ENCODE data around the gene ATP2A2.

ATP2A2 gene

GRCh38 chr12:110287986-110288385, 6.9 kb downstream of the ATP2A2 start:
- DNase-seq (ENCODE audit: extremely low spot score): no peak
- ChIA-PET POLR2A (interaction anchor here (0.5 to 0.8 kb wide), 5 partner anchors 13 to 162 kb away, joined by 3 to 8 read pairs (median 4); partner anchors contain the start of gene ARPC3), CTCF (interaction anchor here (1.0 to 1.2 kb wide), 2 partner anchors 9 to 28 kb away, joined by 4 to 6 read pairs; no protein-coding TSS in a partner anchor)
- no peak for TF ChIP-seq CTCF (IDR thresholded peaks at IDR 0.05; ENCODE audit: control extremely low read depth, extremely low read depth, low read depth, missing control alignments)

- no peak for DNase-seq (ENCODE audit: extremely low spot score)
- POLR2A ChIA-PET: interaction anchor here (0.5 to 1.8 kb wide), 4 partner anchors 9 to 160 kb away, joined by 3 to 5 read pairs (median 3); partner anchors contain the start of gene ARPC3
- no peak for TF ChIP-seq CTCF (IDR thresholded peaks at IDR 0.05; ENCODE audit: control extremely low read depth, extremely low read depth, low read depth, missing control alignments)
- CTCF ChIA-PET: interaction anchor here (1.0 to 1.2 kb wide), 4 partner anchors 9 to 142 kb away, joined by 3 to 4 read pairs (median 3); no protein-coding TSS in a partner anchor
Measured at GRCh38 chr12:110289044-110289710, 8.1 kb downstream of the ATP2A2 start.

GRCh38 chr12:110289711-110290078, 8.6 kb downstream of the ATP2A2 start:
- POLR2A ChIA-PET: interaction anchor here (1.2 to 1.8 kb wide), 3 partner anchors 9 to 160 kb away, joined by 3 to 5 read pairs (median 3); partner anchors contain the start of gene ARPC3
- DNase-seq (ENCODE audit: extremely low spot score): no peak
- CTCF ChIA-PET: interaction anchor here (1.0 to 1.2 kb wide), 4 partner anchors 8 to 141 kb away, joined by 3 to 4 read pairs (median 3); no protein-coding TSS in a partner anchor
- no peak for TF ChIP-seq CTCF (IDR thresholded peaks at IDR 0.05; ENCODE audit: control extremely low read depth, extremely low read depth, low read depth, missing control alignments)

GRCh38 chr12:110301065-110301806, 20.2 kb downstream of the ATP2A2 start:
- CTCF ChIA-PET: interaction anchor here (1.0 to 1.3 kb wide), 4 partner anchors 11 to 130 kb away, joined by 3 to 8 read pairs (median 4); no protein-coding TSS in a partner anchor
- TF ChIP-seq CTCF (IDR thresholded peaks at IDR 0.05; ENCODE audit: control extremely low read depth, extremely low read depth, low read depth, missing control alignments): peak; percentile 3

GRCh38 chr12:110304061-110304551, 23.1 kb downstream of the ATP2A2 start:
- ChIA-PET CTCF (no interaction called here), POLR2A (no interaction called here)
- no peak for TF ChIP-seq CTCF (IDR thresholded peaks at IDR 0.05; ENCODE audit: control extremely low read depth, extremely low read depth, low read depth, missing control alignments)
- DNase-seq (ENCODE audit: extremely low spot score): no peak

More at GRCh38 chr12:110301065-110301806, 20.2 kb downstream of the ATP2A2 start:
- DNase-seq (ENCODE audit: extremely low spot score): no peak
- POLR2A ChIA-PET: interaction anchor here (0.9 kb wide), 1 partner anchor 13 kb away, joined by 3 read pairs; no protein-coding TSS in a partner anchor

GRCh38 chr12:110307372-110307771, 26.3 kb downstream of the ATP2A2 start:
- POLR2A ChIA-PET: no interaction called here
- DNase-seq (ENCODE audit: extremely low spot score): no peak
- TF ChIP-seq CTCF (IDR thresholded peaks at IDR 0.05; ENCODE audit: control extremely low read depth, extremely low read depth, low read depth, missing control alignments): no peak
- CTCF ChIA-PET: interaction anchor here (1.3 to 1.7 kb wide), 2 partner anchors 10 to 124 kb away, joined by 5 to 6 read pairs; no protein-coding TSS in a partner anchor
